Transverse colon (tissue), 4 donors: ENCODE results near the gene ITGB3BP. TPM values are rescaled to one million over a fixed set of nuclear protein-coding genes. Genes with fewer than 3 reads are reported as not detected.

Source experiments
- DNase-seq: peaks from one replicate; pipeline ENCODE4 v3.0.0-alpha.2; 2019
- H3K27ac ChIP-seq, 4 donors: fragments of 200-600 bp; sonication (generic); 2 replicates each; pipeline ENCODE4 v1.5.1; 2016 to 2018; ENCODE audit warnings: inconsistent platforms in 4 of 4
- H3K27me3 ChIP-seq: fragments of 200-600 bp; sonication (generic); 2 replicates; pipeline ENCODE4 v1.5.1; 2017; ENCODE audit warnings: inconsistent platforms
- H3K36me3 ChIP-seq, 4 donors: fragments of 200-600 bp; sonication (generic); 2 replicates each; pipeline ENCODE4 v1.5.1; 2017 to 2019; ENCODE audit warnings: inconsistent platforms in 4 of 4
- H3K4me1 ChIP-seq, 4 donors: fragments of 200-600 bp; sonication (generic); 2 replicates each; pipeline ENCODE4 v1.5.1; 2017 to 2020; ENCODE audit warnings: inconsistent platforms in 4 of 4
- H3K4me3 ChIP-seq, 4 donors: fragments of 200-600 bp; sonication (generic); 1 replicate in 1 of 4; 2 replicates in 3 of 4; pipeline versions ENCODE4 v1.5.1 to v1.6.1; 2017 to 2019; ENCODE audit warnings: inconsistent platforms in 4 of 4
- H3K9me3 ChIP-seq, 2 donors: fragments of 200-600 bp; sonication (generic); 2 replicates each; pipeline ENCODE4 v1.5.1; 2017 to 2019; ENCODE audit warnings: inconsistent platforms in 2 of 2
- CTCF ChIP-seq, 5 experiments: fragments of 200-600 bp in 3 of 5; fragments of 450-650 bp in 2 of 5; sonication (generic) in 3 of 5; IDR thresholded peaks; 1 replicate in 2 of 5; 2 replicates in 3 of 5; pipeline ENCODE4 v1.5.1; 2016 to 2017; ENCODE audit warnings: antibody characterized with exemption in 5 of 5, inconsistent platforms in 3 of 5, mild to moderate bottlenecking in 2 of 5, moderate library complexity in 1 of 5
- EP300 ChIP-seq: sonication (generic); formaldehyde crosslinking; IDR thresholded peaks from one replicate; pipeline ENCODE4 v1.6.1; 2017; ENCODE audit warnings: antibody characterized with exemption, low read depth
- POLR2A ChIP-seq: fragments of 450-650 bp; IDR thresholded peaks from one replicate; pipeline ENCODE4 v1.6.1; 2016; ENCODE audit warnings: antibody characterized with exemption, mild to moderate bottlenecking, moderate library complexity
- POLR2AphosphoS5 ChIP-seq, 3 donors: sonication (generic); formaldehyde crosslinking; IDR thresholded peaks; one replicate each; pipeline ENCODE4 v1.6.1; 2016; ENCODE audit warnings: antibody characterized with exemption in 3 of 3
- WGBS, 2 donors: methylation state at CpG; one replicate each; pipeline ENCODE4 v1.1.5; 2018; ENCODE audit warnings: low coverage in 1 of 2; 5-methylcytosine and 5-hydroxymethylcytosine counted together
- in situ Hi-C, 4 donors: fragments of 200-750 bp; cut with MboI; loops; one replicate each; pipeline versions ENCODE4 v1.15.0 to v1.15.1; 2017; ENCODE audit warnings: low sequenced_read_pairs in 3 of 4, low pct_ligation_motif_present in 1 of 4, low pct_unique_long_range_greater_than_20kb in 1 of 4
- intact Hi-C: fragments of 100-400 bp; cut with DNase I; formaldehyde crosslinking; loops from one replicate; pipeline ENCODE4 v1.15.1; 2023; ENCODE audit warnings: low total_unique reads
- total RNA-seq, 4 donors: library from RNA; depleted of rRNA; stranded (reverse); fragments of >200 nt; gene quantifications; one replicate each; pipeline ENCODE4 v1.1.0, GENCODE V29; 2016

Gene ITGB3BP
- total RNA-seq, 4 donors from 2014 or later: 0.80 to 12.2 (median 7.1) TPM

DNA sequence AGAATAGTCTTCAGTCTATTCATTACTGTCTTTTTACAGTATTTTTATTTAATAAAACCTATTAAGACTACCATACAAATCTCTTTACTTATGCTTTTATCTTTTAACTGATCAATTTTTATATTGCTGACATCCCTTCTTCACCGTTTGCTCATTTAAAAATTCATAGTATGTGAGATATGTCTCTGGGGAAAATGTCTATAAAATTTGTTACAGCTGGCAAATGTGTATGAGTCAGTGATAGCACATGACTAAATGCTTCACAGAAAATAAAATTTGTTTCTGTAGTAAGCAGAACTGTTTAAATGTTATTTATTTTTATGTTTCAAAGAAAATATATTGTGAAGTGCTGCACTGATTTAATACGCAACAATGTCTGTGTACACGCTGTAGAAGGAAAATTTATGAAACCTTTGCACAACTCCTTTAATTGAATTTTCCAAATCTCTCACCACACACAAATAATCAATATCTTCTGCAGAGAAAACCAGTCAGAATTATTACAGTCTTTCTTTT, 74.2 kb downstream of the ITGB3BP start:
- no peak for DNase-seq
- H3K4me3 ChIP-seq: no peak overlapping the region
- no peak overlapping the region for H3K27ac ChIP-seq
- WGBS, 2 donors: 88 to 93% methylated on average over 3 of the region's 3 CpGs
- no peaks in the 10 kb centered on the region for H3K9me3 ChIP-seq
- in situ Hi-C loops (no loop called here), intact Hi-C loops (no loop called here)
- no peaks in the 10 kb centered on the region for H3K27me3 ChIP-seq
- no peaks in the 10 kb centered on the region for H3K36me3 ChIP-seq
- no peaks in the 10 kb centered on the region for H3K4me1 ChIP-seq
- TF ChIP-seq POLR2AphosphoS5 (IDR thresholded peaks at IDR 0.05) (no peak), CTCF (IDR thresholded peaks at IDR 0.05) (no peak), EP300 (no peak), POLR2A (no peak)

DNA sequence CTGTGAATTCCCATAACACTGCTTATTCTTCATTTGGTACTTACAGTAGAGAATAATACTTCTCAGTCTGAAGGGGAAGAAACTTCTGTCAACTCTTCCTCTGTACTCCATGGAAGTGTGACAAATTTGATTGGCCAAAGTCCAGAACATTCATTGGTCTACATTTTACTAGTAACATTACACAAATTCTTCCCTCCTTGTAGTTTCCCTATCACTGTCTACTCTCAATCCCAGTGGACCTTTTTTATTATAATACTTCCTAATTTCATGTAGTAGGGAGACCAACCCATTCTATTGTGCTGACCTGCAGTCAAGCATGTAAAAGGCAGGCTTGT, 80.9 kb downstream of the ITGB3BP start:
- H3K4me3 ChIP-seq: no peak overlapping the region
- H3K27me3 ChIP-seq: no peaks in the 10 kb centered on the region
- intact Hi-C loops (no loop called here), in situ Hi-C loops (no loop called here)
- TF ChIP-seq EP300 (no peak), POLR2A (no peak), POLR2AphosphoS5 (IDR thresholded peaks at IDR 0.05) (no peak), CTCF (IDR thresholded peaks at IDR 0.05) (no peak)
- DNase-seq: no peak
- no peak overlapping the region for H3K27ac ChIP-seq
- no peaks in the 10 kb centered on the region for H3K9me3 ChIP-seq
- no peaks in the 10 kb centered on the region for H3K36me3 ChIP-seq
- H3K4me1 ChIP-seq: no peaks in the 10 kb centered on the region

GRCh38 chr1:63435161-63435560, 87.9 kb downstream of the ITGB3BP start:
- intact Hi-C loops (no loop called here), in situ Hi-C loops (no loop called here)
- TF ChIP-seq POLR2A: no peak
- no peak for TF ChIP-seq POLR2AphosphoS5 (IDR thresholded peaks at IDR 0.05)
- no peak for TF ChIP-seq CTCF (IDR thresholded peaks at IDR 0.05)
- Histone ChIP-seq H3K36me3 (peaks cover 0 to 11% (median 5%) of the 10 kb centered on the region in 4 donors), H3K27ac (no peak overlapping the region), H3K9me3 (peaks cover 9 to 10% of the 10 kb centered on the region in 2 donors), H3K4me1 (no peaks in the 10 kb centered on the region), H3K4me3 (no peak overlapping the region), H3K27me3 (no peaks in the 10 kb centered on the region)
- no peak for DNase-seq
- WGBS, 2 donors: 56 to 83% methylated on average over 4 of the region's 4 CpGs

DNA sequence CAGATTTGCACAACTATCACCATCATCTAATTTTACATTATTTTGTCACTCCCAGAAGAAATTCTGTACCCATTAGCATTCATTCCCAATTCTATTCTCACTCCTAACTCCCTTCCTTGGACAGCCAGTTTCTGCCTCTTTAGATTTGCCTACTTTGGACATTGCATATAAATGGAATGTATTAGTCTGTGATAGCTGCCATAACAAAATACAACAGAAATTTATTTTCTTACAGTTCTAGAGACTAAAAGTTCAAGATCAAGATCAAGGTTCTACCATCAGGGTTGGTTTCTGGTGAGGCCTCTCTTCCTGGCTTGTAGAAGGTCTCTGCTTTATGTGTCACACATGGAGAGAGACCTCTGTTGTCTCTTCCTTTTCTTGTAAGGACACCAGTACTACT, 93.7 kb downstream of the ITGB3BP start:
- in situ Hi-C loops (no loop called here), intact Hi-C loops (no loop called here)
- Histone ChIP-seq H3K9me3 (peaks cover 16% of the 10 kb centered on the region in 2 donors), H3K4me1 (no peaks in the 10 kb centered on the region), H3K27me3 (no peaks in the 10 kb centered on the region), H3K27ac (no peak overlapping the region), H3K36me3 (peaks cover 0 to 20% (median 6%) of the 10 kb centered on the region in 4 donors), H3K4me3 (no peak overlapping the region)
- DNase-seq: no peak
- TF ChIP-seq EP300 (no peak), POLR2A (no peak), POLR2AphosphoS5 (IDR thresholded peaks at IDR 0.05) (no peak), CTCF (IDR thresholded peaks at IDR 0.05) (no peak)
